ENCODE data around the gene ZNF346. TPM values are rescaled to one million over a fixed set of nuclear protein-coding genes. Genes with fewer than 3 reads are reported as not detected.
"Not testable (repeated sequence)": the region's sequence is repeated elsewhere in the genome, so short reads cannot be mapped to it uniquely, and the experiment has no call there.

Gene ZNF346
- total RNA-seq, 1 donor, result 15.8 TPM

DNA sequence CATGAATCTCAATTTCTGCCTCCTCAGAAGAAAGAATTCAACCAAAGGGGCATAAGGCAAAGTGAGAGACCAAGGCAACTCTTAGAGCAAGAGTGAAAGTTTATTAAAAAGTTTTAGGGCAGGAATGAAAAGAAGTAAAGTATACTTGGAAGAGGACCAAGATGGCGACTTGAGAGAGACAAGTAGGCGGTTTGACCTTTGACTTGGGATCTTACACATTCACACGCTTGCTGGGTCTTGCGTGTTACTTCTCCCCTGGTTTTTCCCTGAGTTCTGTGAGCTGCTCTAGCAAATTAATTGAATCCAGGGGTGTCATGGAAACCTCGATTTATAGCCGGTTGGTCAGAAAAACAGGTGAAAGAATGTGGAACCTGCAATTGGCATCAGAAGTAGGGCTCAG is 7.0 kb downstream of the ZNF346 start:
- Histone ChIP-seq H3K9me3 (ENCODE audit: low read depth, low read length) (no peaks in the 10 kb centered on the region), H3K27me3 (ENCODE audit: insufficient read depth, low read length) (no peaks in the 10 kb centered on the region), H3K4me3 (ENCODE audit: low read length) (no peak overlapping the region), H3K4me1 (ENCODE audit: insufficient read depth, low read length) (no peaks in the 10 kb centered on the region)

DNA sequence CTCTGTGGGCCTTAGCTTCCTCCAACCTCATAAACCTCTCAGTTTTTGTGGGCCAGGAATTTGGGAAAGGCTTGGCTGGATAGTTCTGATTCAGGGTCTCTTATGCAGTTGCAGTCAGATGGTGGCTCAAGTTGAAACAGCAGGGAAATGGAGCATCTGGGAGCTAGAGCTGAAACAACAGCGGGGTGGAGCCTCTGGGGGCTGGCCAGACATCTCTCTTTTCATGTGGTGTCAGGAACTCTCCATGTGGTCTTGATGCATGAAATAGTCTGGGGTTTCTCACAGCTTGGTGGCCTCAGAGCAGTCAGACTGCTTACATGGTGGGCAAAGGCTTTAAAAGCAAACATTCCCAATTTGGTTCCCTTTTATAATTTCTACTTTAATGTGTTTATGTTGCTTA is 13.5 kb downstream of the ZNF346 start:
- Histone ChIP-seq H3K9me3 (ENCODE audit: low read depth, low read length) (no peaks in the 10 kb centered on the region), H3K27me3 (ENCODE audit: insufficient read depth, low read length) (no peaks in the 10 kb centered on the region), H3K4me3 (ENCODE audit: low read length) (no peak overlapping the region), H3K4me1 (ENCODE audit: insufficient read depth, low read length) (no peaks in the 10 kb centered on the region)

- no peaks in the 10 kb centered on the region for H3K9me3 ChIP-seq (ENCODE audit: low read depth, low read length)
- H3K4me3 ChIP-seq (ENCODE audit: low read length), result no peak overlapping the region
- H3K27me3 ChIP-seq (ENCODE audit: insufficient read depth, low read length), result no peaks in the 10 kb centered on the region
- H3K4me1 ChIP-seq (ENCODE audit: insufficient read depth, low read length), result no peaks in the 10 kb centered on the region
Observed at GRCh38 chr5:177036443-177036842, 13.9 kb downstream of the ZNF346 start.

DNA sequence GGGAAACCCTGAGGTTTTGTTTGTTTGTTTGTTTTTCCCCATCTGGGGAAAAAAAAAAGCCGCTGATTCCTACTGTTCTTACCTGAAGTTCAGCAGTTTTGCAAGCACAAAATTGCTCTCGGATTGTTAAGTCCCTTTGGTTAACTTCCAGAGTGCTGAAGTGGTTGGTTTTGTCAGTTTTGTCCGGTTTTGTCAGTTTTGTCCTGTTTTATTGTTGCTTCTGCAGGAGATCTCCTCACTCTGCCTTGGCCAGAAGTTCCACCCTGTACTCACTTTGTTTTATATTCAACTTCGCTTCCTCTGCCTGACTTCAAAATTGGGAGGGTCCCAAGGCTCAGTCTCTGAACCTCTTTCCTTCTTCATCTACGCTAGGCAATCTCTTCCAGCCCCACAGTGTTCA is 14.4 kb downstream of the ZNF346 start:
- H3K27me3 ChIP-seq (ENCODE audit: insufficient read depth, low read length), result no peaks in the 10 kb centered on the region
- H3K9me3 ChIP-seq (ENCODE audit: low read depth, low read length), result no peaks in the 10 kb centered on the region
- no peaks in the 10 kb centered on the region for H3K4me1 ChIP-seq (ENCODE audit: insufficient read depth, low read length)
- no peak overlapping the region for H3K4me3 ChIP-seq (ENCODE audit: low read length)

DNA sequence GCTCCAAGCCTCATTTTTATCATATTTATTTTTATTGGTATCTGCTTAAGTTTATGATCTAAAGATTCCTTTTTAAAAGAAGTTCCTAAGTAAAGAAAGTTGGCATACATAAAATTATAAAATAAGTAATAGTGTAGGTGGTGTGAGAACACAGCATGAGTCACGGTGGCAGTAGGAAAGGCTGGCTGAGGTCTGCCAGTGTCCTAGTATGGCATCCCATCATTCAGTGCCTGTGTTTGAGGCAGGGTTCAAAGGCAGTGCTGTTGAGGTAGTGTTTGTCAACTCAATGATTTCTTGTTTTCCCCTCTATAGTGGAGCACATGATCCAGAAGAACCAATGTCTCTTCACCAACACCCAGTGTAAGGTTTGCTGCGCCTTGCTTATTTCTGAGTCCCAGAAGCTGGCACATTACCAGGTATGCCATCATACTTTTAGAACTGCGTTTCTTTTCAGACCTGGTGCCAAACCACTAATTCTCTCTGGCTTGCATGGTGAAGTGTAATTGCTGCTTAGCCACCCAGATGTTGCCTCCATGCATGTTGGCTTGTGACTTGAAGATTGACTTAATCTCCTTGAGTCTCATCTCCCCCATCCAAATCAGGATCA is 18.4 kb downstream of the ZNF346 start:
- no peaks in the 10 kb centered on the region for H3K4me1 ChIP-seq (ENCODE audit: insufficient read depth, low read length)
- no peaks in the 10 kb centered on the region for H3K9me3 ChIP-seq (ENCODE audit: low read depth, low read length)
- H3K27me3 ChIP-seq (ENCODE audit: insufficient read depth, low read length), result no peaks in the 10 kb centered on the region
- H3K4me3 ChIP-seq (ENCODE audit: low read length), result no peak overlapping the region

GRCh38 chr5:177041936-177042335 is 19.4 kb downstream of the ZNF346 start:
- H3K4me3 ChIP-seq (ENCODE audit: low read length), result no peak overlapping the region
- H3K4me1 ChIP-seq (ENCODE audit: insufficient read depth, low read length), result no peaks in the 10 kb centered on the region
- no peaks in the 10 kb centered on the region for H3K27me3 ChIP-seq (ENCODE audit: insufficient read depth, low read length)
- no peaks in the 10 kb centered on the region for H3K9me3 ChIP-seq (ENCODE audit: low read depth, low read length)

DNA sequence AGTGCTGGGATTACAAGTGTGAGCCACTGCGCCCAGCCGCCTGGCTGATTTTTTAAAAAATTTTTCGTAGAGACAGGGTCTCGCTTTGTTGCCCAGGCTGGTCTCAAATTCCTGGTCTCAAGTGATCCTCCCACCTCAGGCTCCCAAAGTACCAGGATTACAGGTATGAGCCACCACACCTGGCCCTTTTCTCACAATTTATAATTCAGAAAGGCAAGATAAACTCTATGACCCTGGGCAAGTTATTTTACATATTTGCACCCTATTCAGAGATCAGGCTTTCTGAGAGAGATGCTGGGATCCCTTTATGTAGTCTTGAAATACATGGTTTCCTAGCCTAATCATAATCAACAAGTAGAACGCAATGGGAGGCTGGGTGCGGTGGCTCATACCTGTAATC is 20.6 kb downstream of the ZNF346 start:
- Histone ChIP-seq H3K4me1 (ENCODE audit: insufficient read depth, low read length) (no peaks in the 10 kb centered on the region), H3K9me3 (ENCODE audit: low read depth, low read length) (no peaks in the 10 kb centered on the region), H3K27me3 (ENCODE audit: insufficient read depth, low read length) (no peaks in the 10 kb centered on the region), H3K4me3 (ENCODE audit: low read length) (no peak overlapping the region)

DNA sequence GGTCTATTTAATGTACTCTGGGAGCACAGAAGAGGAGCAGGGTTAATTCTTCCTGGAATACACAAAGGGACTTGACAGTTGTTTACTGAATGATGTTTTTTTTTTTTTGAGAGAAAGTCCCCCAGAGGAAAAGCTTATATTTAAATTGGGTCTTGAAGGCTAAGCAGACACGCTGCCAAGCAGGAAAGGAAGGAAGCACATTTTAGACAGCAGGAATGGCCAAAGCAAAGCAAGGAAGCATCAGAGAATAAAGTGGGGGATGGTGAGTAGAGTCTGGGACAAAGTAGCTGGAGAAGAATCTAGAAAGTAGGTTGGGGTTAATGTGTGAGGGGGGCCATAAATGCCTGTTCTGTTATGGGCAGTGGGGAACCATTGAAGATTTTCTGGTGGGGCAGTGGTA is 21.5 kb downstream of the ZNF346 start:
- H3K27me3 ChIP-seq (ENCODE audit: insufficient read depth, low read length), result no peaks in the 10 kb centered on the region
- no peaks in the 10 kb centered on the region for H3K4me1 ChIP-seq (ENCODE audit: insufficient read depth, low read length)
- H3K9me3 ChIP-seq (ENCODE audit: low read depth, low read length), result no peaks in the 10 kb centered on the region
- no peak overlapping the region for H3K4me3 ChIP-seq (ENCODE audit: low read length)

DNA sequence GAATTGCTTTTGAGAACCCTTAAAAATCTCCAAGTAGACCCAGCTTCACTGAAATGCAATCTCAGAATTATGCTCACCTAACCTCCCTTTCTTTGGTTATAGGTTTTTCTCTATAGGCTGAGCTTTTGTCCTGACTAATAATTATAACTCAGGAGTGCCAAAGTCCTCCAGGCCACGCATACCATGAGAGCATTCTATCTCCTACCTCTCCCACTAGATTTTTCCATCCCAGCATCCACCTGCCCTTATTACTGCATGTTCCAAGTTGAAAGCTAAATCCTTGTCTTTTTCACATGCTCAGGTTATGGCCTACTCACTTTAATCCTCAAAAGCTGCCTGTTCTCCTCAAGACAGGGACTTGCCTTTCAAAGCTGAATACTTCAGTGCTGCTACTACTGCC is 22.1 kb downstream of the ZNF346 start:
- H3K9me3 ChIP-seq (ENCODE audit: low read depth, low read length), result no peaks in the 10 kb centered on the region
- no peaks in the 10 kb centered on the region for H3K4me1 ChIP-seq (ENCODE audit: insufficient read depth, low read length)
- no peaks in the 10 kb centered on the region for H3K27me3 ChIP-seq (ENCODE audit: insufficient read depth, low read length)
- H3K4me3 ChIP-seq (ENCODE audit: low read length), result no peak overlapping the region

DNA sequence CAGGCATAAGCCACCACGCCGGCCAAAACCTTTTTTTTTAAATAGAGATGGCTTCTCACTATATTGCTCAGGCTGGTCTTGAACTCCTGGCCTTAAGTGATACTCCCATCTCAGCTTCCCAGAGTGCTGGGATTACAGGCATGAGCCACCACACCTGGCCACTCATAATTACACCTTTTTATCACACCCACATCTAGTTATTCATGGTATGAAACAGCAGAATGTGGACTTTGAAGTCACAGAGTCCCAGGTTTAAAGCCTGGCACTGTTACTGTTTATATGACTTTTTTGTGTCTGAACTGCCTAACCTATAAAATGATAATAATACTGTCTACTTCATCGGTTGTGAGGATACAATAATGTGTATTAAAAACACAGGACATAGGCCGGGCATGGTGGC is 23.1 kb downstream of the ZNF346 start:
- H3K27me3 ChIP-seq (ENCODE audit: insufficient read depth, low read length), result no peaks in the 10 kb centered on the region
- H3K9me3 ChIP-seq (ENCODE audit: low read depth, low read length), result no peaks in the 10 kb centered on the region
- no peak overlapping the region for H3K4me3 ChIP-seq (ENCODE audit: low read length)
- no peaks in the 10 kb centered on the region for H3K4me1 ChIP-seq (ENCODE audit: insufficient read depth, low read length)

GRCh38 chr5:177048531-177048930 is 26.0 kb downstream of the ZNF346 start:
- not testable (repeated sequence) for H3K27me3 ChIP-seq (ENCODE audit: insufficient read depth, low read length); H3K4me3 ChIP-seq (ENCODE audit: low read length); H3K9me3 ChIP-seq (ENCODE audit: low read depth, low read length); H3K4me1 ChIP-seq (ENCODE audit: insufficient read depth, low read length)

DNA sequence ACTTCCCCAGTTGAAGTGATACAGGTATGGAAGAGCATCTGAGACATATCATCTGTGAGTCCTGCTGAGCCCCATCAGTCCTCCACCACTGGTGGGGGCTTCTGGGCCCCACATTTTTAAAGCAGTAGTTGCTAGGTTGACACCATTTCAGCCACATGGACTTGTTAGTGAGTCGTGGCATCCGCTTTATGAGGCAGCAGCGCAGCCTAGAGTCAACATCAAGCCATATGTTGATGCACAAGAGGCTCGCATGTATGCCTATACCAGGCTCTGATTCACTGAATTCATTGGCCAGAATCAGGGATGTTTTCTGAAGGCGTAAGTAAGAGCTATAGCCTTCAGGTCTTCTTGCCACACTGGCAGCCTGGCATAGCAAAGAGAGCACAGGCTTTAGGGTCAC is 26.8 kb downstream of the ZNF346 start:
- Histone ChIP-seq H3K4me3 (ENCODE audit: low read length) (no peak overlapping the region), H3K9me3 (ENCODE audit: low read depth, low read length) (no peaks in the 10 kb centered on the region), H3K27me3 (ENCODE audit: insufficient read depth, low read length) (no peaks in the 10 kb centered on the region), H3K4me1 (ENCODE audit: insufficient read depth, low read length) (no peaks in the 10 kb centered on the region)

- H3K27me3 ChIP-seq (ENCODE audit: insufficient read depth, low read length), result no peaks in the 10 kb centered on the region
- H3K4me1 ChIP-seq (ENCODE audit: insufficient read depth, low read length), result no peaks in the 10 kb centered on the region
- H3K9me3 ChIP-seq (ENCODE audit: low read depth, low read length), result no peaks in the 10 kb centered on the region
- no peak overlapping the region for H3K4me3 ChIP-seq (ENCODE audit: low read length)
Observed at GRCh38 chr5:177064500-177065277, 42.2 kb downstream of the ZNF346 start.

- Histone ChIP-seq H3K27me3 (ENCODE audit: insufficient read depth, low read length) (no peaks in the 10 kb centered on the region), H3K4me1 (ENCODE audit: insufficient read depth, low read length) (no peaks in the 10 kb centered on the region), H3K9me3 (ENCODE audit: low read depth, low read length) (no peaks in the 10 kb centered on the region), H3K4me3 (ENCODE audit: low read length) (no peak overlapping the region)
Observed at GRCh38 chr5:177065491-177065890, 43.0 kb downstream of the ZNF346 start.

DNA sequence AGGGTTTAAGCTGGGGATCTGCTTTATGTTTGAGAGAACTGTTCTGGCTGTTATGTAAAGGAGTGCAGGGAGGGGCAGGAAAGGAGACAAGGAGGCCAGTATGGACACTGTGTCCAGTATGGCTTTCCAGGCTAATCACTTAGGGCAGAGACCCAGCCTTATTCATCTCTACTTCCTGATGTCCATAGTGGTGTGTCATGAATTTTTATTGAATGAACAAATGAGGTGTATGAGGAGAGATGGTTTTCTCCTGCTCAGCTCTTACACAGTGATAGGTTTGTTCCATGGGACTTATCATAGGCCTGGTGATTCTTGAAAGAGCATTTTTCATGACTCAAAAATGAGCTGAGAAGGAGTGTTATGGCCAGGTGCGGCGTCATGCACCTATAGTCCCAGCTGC is 43.7 kb downstream of the ZNF346 start:
- Histone ChIP-seq H3K4me1 (ENCODE audit: insufficient read depth, low read length) (peaks cover 4% of the 10 kb centered on the region), H3K9me3 (ENCODE audit: low read depth, low read length) (no peaks in the 10 kb centered on the region), H3K4me3 (ENCODE audit: low read length) (no peak overlapping the region), H3K27me3 (ENCODE audit: insufficient read depth, low read length) (no peaks in the 10 kb centered on the region)

GRCh38 chr5:177067503-177067902 is 45.0 kb downstream of the ZNF346 start:
- Histone ChIP-seq H3K27me3 (ENCODE audit: insufficient read depth, low read length) (no peaks in the 10 kb centered on the region), H3K4me3 (ENCODE audit: low read length) (no peak overlapping the region), H3K9me3 (ENCODE audit: low read depth, low read length) (no peaks in the 10 kb centered on the region), H3K4me1 (ENCODE audit: insufficient read depth, low read length) (peaks cover 14% of the 10 kb centered on the region)

Measured in mononuclear cell (primary cell).